ENCODE data around the gene EMID1.
"Not testable (repeated sequence)": the region's sequence is repeated elsewhere in the genome, so short reads cannot be mapped to it uniquely, and the experiment has no call there.

The EMID1 gene

GRCh38 chr22:29231971-29232959 is 26.6 kb downstream of the EMID1 start:
- TF ChIP-seq CTCF (IDR thresholded peaks at IDR 0.05; ENCODE audit: low read length, missing control alignments): no peak
- DNase-seq (ENCODE audit: low read depth): peak; percentile 43
- no peak overlapping the region for H3K4me3 ChIP-seq (replicated peaks; ENCODE audit: low read depth, low read length)

- DNase-seq (ENCODE audit: low read depth): no peak
- TF ChIP-seq CTCF (IDR thresholded peaks at IDR 0.05; ENCODE audit: low read length, missing control alignments): no peak
- no peak overlapping the region for H3K4me3 ChIP-seq (replicated peaks; ENCODE audit: low read depth, low read length)
Observed at GRCh38 chr22:29233277-29233877, 27.7 kb downstream of the EMID1 start.

GRCh38 chr22:29240481-29240880 is 34.8 kb downstream of the EMID1 start:
- H3K4me3 ChIP-seq (replicated peaks; ENCODE audit: low read depth, low read length); DNase-seq (ENCODE audit: low read depth): not testable (repeated sequence)

- no peak for TF ChIP-seq CTCF (IDR thresholded peaks at IDR 0.05; ENCODE audit: low read length, missing control alignments)
- H3K4me3 ChIP-seq (replicated peaks; ENCODE audit: low read depth, low read length): no peak overlapping the region
- no peak for DNase-seq (ENCODE audit: low read depth)
Observed at GRCh38 chr22:29243874-29244446, 38.3 kb downstream of the EMID1 start.

GRCh38 chr22:29244785-29245625 is 39.3 kb downstream of the EMID1 start:
- no peak for TF ChIP-seq CTCF (IDR thresholded peaks at IDR 0.05; ENCODE audit: low read length, missing control alignments)
- H3K4me3 ChIP-seq (replicated peaks; ENCODE audit: low read depth, low read length): no peak overlapping the region
- no peak for DNase-seq (ENCODE audit: low read depth)

- peak; percentile 98 for TF ChIP-seq CTCF (IDR thresholded peaks at IDR 0.05; ENCODE audit: low read length, missing control alignments)
- DNase-seq (ENCODE audit: low read depth): peak; percentile 76
- H3K4me3 ChIP-seq (replicated peaks; ENCODE audit: low read depth, low read length): no peak overlapping the region
Observed at GRCh38 chr22:29245626-29246385, 40.1 kb downstream of the EMID1 start.

GRCh38 chr22:29247891-29248290 is 42.2 kb downstream of the EMID1 start:
- DNase-seq (ENCODE audit: low read depth); H3K4me3 ChIP-seq (replicated peaks; ENCODE audit: low read depth, low read length): not testable (repeated sequence)

Data from fibroblast of pulmonary artery (primary cell).